ENCODE measurements around the gene DCLRE1C.

DNA sequence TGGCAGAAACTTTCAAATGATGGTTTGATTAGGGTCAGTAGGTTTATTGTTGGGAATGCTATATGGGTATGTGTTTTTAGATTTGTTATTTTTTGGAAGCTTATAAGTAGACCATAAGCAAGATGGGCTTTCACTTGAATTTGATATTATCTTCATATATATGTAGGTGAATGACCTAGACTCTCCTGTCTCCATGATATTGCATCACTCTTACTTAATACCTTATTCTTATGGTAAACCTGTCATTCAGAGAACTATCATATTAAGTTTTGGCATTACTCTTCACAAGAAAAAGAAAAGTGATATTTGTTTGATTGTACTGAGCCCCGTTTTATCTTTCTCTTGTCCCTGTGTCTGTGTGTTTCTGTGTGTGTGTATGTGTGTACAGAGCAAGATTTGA, 98.4 kb downstream of the DCLRE1C start:
- TF ChIP-seq, protein P1, sequence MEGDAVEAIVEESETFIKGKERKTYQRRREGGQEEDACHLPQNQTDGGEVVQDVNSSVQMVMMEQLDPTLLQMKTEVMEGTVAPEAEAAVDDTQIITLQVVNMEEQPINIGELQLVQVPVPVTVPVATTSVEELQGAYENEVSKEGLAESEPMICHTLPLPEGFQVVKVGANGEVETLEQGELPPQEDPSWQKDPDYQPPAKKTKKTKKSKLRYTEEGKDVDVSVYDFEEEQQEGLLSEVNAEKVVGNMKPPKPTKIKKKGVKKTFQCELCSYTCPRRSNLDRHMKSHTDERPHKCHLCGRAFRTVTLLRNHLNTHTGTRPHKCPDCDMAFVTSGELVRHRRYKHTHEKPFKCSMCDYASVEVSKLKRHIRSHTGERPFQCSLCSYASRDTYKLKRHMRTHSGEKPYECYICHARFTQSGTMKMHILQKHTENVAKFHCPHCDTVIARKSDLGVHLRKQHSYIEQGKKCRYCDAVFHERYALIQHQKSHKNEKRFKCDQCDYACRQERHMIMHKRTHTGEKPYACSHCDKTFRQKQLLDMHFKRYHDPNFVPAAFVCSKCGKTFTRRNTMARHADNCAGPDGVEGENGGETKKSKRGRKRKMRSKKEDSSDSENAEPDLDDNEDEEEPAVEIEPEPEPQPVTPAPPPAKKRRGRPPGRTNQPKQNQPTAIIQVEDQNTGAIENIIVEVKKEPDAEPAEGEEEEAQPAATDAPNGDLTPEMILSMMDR (IDR thresholded peaks at IDR 0.05) = no peak
- TF ChIP-seq POLR2A (IDR thresholded peaks at IDR 0.05) = no peak
